ENCODE data around the gene CTIF. TPM values are rescaled to one million over a fixed set of nuclear protein-coding genes. Genes with fewer than 3 reads are reported as not detected.

CTIF gene
- total RNA-seq, 1 donor from 2014 or later: 72.4 TPM

- DNase-seq: no peak
- no peak for ATAC-seq
- TF ChIP-seq CTCF (IDR thresholded peaks at IDR 0.05): no peak
- intact Hi-C loops (cut with DNase I): no loop called here
- Histone ChIP-seq H3K4me3 (no peak overlapping the region), H3K27ac (no peak overlapping the region), H3K9me3 (no peaks in the 10 kb centered on the region), H3K36me3 (no peaks in the 10 kb centered on the region), H3K27me3 (no peaks in the 10 kb centered on the region), H3K4me1 (peaks cover 5% of the 10 kb centered on the region)
Observed at GRCh38 chr18:48706731-48707130, 167.9 kb downstream of the CTIF start.

GRCh38 chr18:48707636-48708296 lies 168.9 kb downstream of the CTIF start:
- H3K4me1 ChIP-seq: peaks cover 5% of the 10 kb centered on the region
- no peaks in the 10 kb centered on the region for H3K36me3 ChIP-seq
- intact Hi-C loops (cut with DNase I): no loop called here
- no peak for DNase-seq
- no peaks in the 10 kb centered on the region for H3K27me3 ChIP-seq
- no peak overlapping the region for H3K27ac ChIP-seq
- H3K9me3 ChIP-seq: no peaks in the 10 kb centered on the region
- TF ChIP-seq CTCF (IDR thresholded peaks at IDR 0.05): no peak
- no peak overlapping the region for H3K4me3 ChIP-seq
- ATAC-seq: no peak

- ATAC-seq (no peak), DNase-seq (no peak)
- intact Hi-C loops (cut with DNase I): no loop called here
Observed at GRCh38 chr18:48708807-48709206, 170.0 kb downstream of the CTIF start.

GRCh38 chr18:48709371-48710062 lies 170.7 kb downstream of the CTIF start:
- H3K27me3 ChIP-seq: no peaks in the 10 kb centered on the region
- peaks cover 14% of the 10 kb centered on the region for H3K4me1 ChIP-seq
- no peak for TF ChIP-seq CTCF (IDR thresholded peaks at IDR 0.05)
- no peaks in the 10 kb centered on the region for H3K9me3 ChIP-seq
- intact Hi-C loops (cut with DNase I): no loop called here
- no peak overlapping the region for H3K27ac ChIP-seq
- ATAC-seq (peak; percentile 23), DNase-seq (no peak)
- H3K36me3 ChIP-seq: no peaks in the 10 kb centered on the region
- H3K4me3 ChIP-seq: no peak overlapping the region

More at GRCh38 chr18:48708807-48709206, 170.0 kb downstream of the CTIF start:
- Histone ChIP-seq H3K4me1 (peaks cover 7% of the 10 kb centered on the region), H3K4me3 (no peak overlapping the region), H3K36me3 (no peaks in the 10 kb centered on the region), H3K9me3 (no peaks in the 10 kb centered on the region), H3K27me3 (no peaks in the 10 kb centered on the region), H3K27ac (no peak overlapping the region)
- no peak for TF ChIP-seq CTCF (IDR thresholded peaks at IDR 0.05)

GRCh38 chr18:48711651-48712486 lies 173.0 kb downstream of the CTIF start:
- Histone ChIP-seq H3K27ac (no peak overlapping the region), H3K9me3 (no peaks in the 10 kb centered on the region), H3K36me3 (no peaks in the 10 kb centered on the region), H3K27me3 (no peaks in the 10 kb centered on the region), H3K4me3 (no peak overlapping the region), H3K4me1 (peaks cover 28% of the 10 kb centered on the region)
- intact Hi-C loops (cut with DNase I): no loop called here
- DNase-seq (no peak), ATAC-seq (peak; percentile 9)
- TF ChIP-seq CTCF (IDR thresholded peaks at IDR 0.05): peak; percentile 45

All from upper lobe of right lung (tissue), 1 donor.